HG03060 (cell line): ENCODE measurements around the gene SERPINA6.
"Not testable (repeated sequence)": the region's sequence is repeated elsewhere in the genome, so short reads cannot be mapped to it uniquely, and the experiment has no call there.

Experiments used
- ATAC-seq: cut with Tn5 transposase; IDR thresholded peaks from one replicate; pipeline ENCODE4 v1.9.1; 2021; ENCODE audit warnings: low read depth, moderate number of reproducible peaks; ENCODE audit not compliant: unreplicated experiment

Gene SERPINA6

GRCh38 chr14:94295360-94296180, 27.6 kb downstream of the SERPINA6 start:
- no peak for ATAC-seq

DNA sequence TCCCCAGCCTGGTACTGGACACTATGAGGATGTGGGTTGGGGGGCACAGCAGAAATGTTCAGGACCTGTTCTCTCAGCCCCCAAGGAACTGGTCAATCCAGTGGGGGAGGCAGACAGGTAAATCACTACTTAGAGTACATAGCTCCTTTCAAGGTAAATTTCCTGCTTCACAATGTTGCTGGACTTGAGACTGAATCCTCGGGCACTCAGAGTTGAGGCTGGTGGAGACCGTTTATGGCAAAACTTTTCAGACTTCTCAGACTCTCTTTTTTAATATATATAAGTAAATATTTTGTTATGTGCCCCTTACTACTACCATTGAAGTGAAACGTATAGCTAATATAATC, 29.6 kb downstream of the SERPINA6 start:
- no peak for ATAC-seq

DNA sequence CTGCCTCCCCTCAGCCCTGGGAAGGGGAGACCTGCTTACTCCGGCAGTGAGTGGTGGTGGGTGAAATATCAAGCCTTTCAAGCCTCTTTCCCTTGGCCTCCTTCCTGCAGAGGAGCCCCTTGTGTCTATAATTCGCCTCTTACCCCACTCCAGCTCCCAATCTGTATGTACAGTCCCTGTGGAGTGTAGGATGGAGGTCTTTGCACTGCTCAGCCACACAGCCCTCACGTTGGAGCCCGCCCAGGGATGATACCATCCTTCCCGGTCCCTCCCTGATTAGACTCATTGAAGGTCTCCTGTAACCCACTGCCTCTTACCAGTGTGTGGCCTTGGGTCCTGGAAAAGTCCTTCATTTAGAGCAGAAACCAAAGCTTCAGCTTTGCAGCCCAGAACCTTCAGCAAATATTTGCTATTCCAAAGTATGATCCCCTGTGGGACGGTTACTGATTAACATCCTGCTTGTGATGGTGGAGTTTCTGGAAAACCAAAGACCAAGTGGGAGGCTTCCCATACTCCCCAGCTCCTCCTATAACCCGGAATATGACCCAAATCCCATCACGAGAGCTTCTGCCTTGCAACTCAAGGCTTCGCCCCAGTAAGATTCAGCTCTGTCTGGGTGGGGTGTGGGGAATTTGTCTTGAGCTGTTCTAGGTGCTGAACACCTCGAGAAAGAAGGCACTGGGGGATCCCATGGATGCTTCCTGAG, 30.1 kb downstream of the SERPINA6 start, which contains the start of gene SERPINA10:
Gene SERPINA10 (minus strand): TSS at position 397 of the 706 bp plus-strand sequence. CDS start 2,675 bp downstream, outside the sequence.
- no peak for ATAC-seq

DNA sequence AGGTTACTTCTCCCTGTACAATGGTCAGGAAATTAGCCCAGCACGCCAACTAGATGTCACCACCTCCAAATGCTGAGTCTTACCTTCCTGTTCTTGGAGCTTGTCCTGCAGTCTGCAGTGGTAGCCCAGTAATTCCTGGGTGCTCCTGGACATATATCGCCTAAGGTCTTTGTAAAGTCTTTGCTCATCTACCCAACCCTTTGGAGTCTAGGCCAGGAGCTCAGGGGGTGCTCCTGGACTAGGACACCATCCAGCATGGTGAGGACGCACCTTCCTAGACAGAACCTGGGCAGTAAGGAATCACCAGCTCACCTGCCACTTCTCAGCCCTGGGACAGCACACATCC, 30.6 kb downstream of the SERPINA6 start:
- no peak for ATAC-seq

- no peak for ATAC-seq
These were observed 31.1 kb downstream of the SERPINA6 start for GRCh38 chr14:94291906-94292525.

GRCh38 chr14:94291159-94291905, 31.8 kb downstream of the SERPINA6 start:
- no peak for ATAC-seq

DNA sequence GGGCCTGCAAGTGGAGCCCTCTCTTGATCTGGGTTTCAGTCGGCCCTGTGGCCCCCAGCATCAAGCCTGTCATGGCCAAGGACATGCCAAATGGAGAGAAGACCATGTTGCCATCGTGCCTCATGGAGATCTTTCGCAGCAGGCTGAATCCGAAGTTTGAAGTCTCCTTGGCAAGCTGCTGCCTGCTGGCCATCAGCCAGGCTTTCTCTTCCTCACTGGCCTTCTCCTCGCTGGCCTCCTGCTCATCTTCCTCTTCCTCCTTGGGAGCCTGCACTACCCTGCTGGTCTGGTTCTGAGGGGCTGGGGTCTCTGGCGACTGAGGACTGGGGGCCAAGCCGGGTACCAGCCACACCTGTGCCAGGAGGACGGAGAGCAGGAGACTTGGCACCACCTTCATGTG, 32.9 kb downstream of the SERPINA6 start:
- no peak for ATAC-seq

DNA sequence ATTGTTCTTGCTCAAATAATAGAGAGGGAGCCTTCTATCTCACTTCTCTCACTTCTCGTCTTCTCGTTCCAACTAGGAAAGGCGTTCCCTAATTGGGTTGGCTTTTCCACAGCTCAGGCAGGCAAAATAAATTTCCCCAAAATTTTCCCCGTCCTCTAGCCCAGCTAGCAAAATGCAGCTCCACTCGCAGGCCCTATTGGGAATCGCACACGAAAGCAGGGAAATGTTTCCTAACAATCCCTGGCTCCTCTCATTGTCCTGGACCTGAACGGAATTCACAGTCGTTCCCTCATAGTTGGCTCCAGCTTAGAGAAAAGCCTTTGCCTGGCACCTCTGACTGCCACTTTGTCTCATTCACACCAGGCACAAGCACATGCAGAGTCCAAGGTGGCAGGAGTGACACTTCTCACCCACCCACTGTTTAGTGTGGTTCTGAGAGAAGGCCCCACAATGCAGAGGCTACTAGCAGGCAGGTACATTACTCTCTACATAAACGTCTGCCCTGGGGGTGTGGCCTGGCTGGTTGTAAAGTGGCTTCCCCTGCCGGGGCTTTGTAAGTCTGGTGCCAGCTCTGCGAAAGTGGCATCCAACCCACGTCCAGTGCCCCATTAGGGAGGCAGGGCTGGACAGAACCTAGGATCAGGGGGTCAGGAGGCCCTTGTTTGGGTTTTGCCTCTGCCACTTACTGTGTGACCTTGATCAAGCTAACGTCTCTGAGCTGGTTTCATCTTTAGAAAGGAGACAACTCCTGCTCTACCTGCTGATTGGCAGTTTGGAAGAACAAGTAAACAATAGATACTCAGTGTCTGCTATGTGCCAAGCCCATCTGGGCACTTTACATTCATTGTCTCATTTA, 34.3 kb downstream of the SERPINA6 start:
- ATAC-seq = no peak

GRCh38 chr14:94285158-94285557, 38.0 kb downstream of the SERPINA6 start:
- no peak for ATAC-seq

- no peak for ATAC-seq
These were observed 38.9 kb downstream of the SERPINA6 start for GRCh38 chr14:94284221-94284620.

DNA sequence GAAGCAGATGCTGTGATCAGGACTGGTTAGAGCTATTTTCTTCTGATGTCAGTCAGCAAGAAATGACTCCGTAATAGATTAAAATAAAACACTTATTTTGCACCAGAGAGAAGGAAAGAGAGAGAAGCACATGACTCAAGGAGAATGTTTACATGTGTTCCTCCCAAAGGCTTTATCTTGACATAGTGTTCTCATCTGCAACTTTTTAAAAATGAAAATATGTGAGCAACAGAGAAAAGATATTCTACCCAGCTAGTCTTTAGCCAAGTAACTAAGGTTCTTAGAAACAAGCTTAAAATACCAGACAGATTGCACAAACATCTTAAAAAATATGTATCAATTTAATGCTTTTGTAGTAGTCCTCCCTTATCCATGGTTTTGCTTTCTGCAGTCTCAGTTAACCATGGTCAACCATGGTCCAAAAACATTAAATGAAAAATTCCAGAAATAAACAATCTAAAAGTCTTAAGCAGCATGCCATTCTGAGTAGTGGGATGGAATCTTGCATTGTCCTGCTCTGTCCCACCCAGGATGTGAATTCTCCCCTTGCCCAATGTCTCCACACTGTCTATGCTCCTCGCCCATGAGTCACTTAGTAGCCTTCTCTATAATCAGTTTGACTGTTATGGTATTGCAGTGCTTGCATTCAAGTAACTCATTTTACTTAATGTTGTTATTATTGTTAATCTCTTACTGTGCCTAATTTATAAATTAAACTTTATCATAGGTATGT, 40.0 kb downstream of the SERPINA6 start:
- no peak for ATAC-seq

- no peak for ATAC-seq
These were observed 44.4 kb downstream of the SERPINA6 start for GRCh38 chr14:94278731-94279130.

DNA sequence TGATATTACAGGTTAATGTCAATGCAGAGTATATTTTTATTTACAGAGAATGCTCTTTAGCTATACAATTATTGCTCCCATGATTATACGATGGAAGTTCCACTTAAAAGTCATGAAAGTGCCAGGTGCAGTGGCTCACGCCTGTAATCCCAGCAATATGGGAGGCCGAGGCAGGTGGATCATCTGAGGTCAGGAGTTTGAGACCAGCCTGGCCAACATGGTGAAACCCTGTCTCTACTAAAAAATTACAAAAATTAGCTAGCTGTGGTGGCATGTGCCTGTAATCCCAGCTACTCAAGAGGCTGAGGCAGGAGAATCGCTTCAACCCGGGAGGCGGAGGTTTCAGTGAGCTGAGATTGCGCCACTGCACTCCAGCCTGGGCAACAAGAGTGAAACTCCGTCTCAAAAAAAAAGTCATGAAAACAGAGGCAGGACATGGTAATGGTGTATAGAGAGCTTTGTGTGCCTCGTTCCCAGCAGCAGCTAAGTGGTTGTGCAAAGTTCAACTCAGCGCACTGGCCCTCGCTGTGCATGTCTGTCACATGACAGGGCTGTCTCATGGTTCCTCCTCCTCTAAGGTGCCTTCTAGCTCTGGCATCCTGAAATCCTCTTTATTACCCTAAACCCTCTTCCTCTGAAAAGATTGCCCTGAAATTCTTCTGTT, 46.1 kb downstream of the SERPINA6 start:
- ATAC-seq = not testable (repeated sequence)

GRCh38 chr14:94269156-94269555, 54.0 kb downstream of the SERPINA6 start:
- no peak for ATAC-seq

GRCh38 chr14:94268582-94268981, 54.6 kb downstream of the SERPINA6 start:
- not testable (repeated sequence) for ATAC-seq

DNA sequence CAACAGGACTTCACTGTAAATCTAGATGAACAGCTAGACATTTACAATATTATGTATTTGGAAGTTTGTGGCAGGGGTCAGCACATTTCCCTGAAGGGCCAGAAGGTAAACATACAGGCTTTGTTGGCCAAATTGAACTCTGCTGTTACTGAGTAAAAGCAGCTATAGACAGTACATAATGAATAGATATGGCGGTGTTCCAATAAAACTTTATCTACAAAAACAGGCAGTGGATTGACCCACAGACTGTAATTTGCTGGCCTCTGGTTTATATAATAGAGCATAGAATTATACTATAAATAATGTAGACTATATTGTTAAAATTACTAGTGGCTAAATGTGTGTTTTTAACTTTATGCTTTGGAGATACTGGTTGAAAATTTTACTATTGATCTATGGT, 55.8 kb downstream of the SERPINA6 start:
- ATAC-seq = no peak

- ATAC-seq = not testable (repeated sequence)
These were observed 58.9 kb downstream of the SERPINA6 start for GRCh38 chr14:94264195-94264594.
